Aorta (tissue), 5 donors: ENCODE measurements around the gene KCNK5. TPM values are rescaled to one million over a fixed set of nuclear protein-coding genes. Genes with fewer than 3 reads are reported as not detected.

Experiments used
- ATAC-seq: fragments of 200-7000 bp; cut with Tn5 transposase; one replicate; pipeline ENCODE4 v1.9.1; 2022; ENCODE audit warnings: moderate library complexity; ENCODE audit not compliant: low FRiP score
- DNase-seq, 2 donors: peaks; one replicate each; pipeline ENCODE4 v3.0.0-alpha.2; 2020
- H3K27ac ChIP-seq, 2 donors: one replicate each; pipeline ENCODE4 v1.5.1; 2013; ENCODE audit warnings: low read length in 2 of 2, mild to moderate bottlenecking in 2 of 2, moderate library complexity in 2 of 2, control low read depth in 1 of 2, inconsistent platforms in 1 of 2, low read depth in 1 of 2
- H3K27me3 ChIP-seq, 2 donors: one replicate each; pipeline ENCODE4 v1.6.1; 2013; ENCODE audit warnings: control low read depth in 1 of 2, low read length in 1 of 2, mild to moderate bottlenecking in 1 of 2, moderate library complexity in 1 of 2; ENCODE audit not compliant: insufficient read depth in 2 of 2, control insufficient read depth in 1 of 2
- H3K36me3 ChIP-seq, 2 donors: one replicate each; pipeline ENCODE4 v1.6.1; 2013; ENCODE audit warnings: control low read depth in 1 of 2, low read length in 1 of 2, mild to moderate bottlenecking in 1 of 2; ENCODE audit not compliant: insufficient read depth in 2 of 2, control insufficient read depth in 1 of 2
- H3K4me1 ChIP-seq, 2 donors: one replicate each; pipeline ENCODE4 v1.6.1; 2013; ENCODE audit warnings: low read length in 2 of 2, control low read depth in 1 of 2, mild to moderate bottlenecking in 1 of 2, moderate library complexity in 1 of 2; ENCODE audit not compliant: insufficient read depth in 2 of 2, control insufficient read depth in 1 of 2
- H3K4me3 ChIP-seq, 2 donors: one replicate each; pipeline ENCODE4 v1.5.1; 2013; ENCODE audit warnings: low read length in 2 of 2, control low read depth in 1 of 2, mild to moderate bottlenecking in 1 of 2
- H3K9me3 ChIP-seq: one replicate; pipeline ENCODE4 v1.6.1; 2013; ENCODE audit warnings: mild to moderate bottlenecking, low read length; ENCODE audit not compliant: control insufficient read depth
- WGBS, 2 donors: extraction: QIAGEN DNeasy Blood & Tissue Kit; methylation state at CpG; one replicate each; pipeline ENCODE4 v1.1.7; 2013; 5-methylcytosine and 5-hydroxymethylcytosine counted together
- intact Hi-C, 2 donors: fragments of 100-400 bp; cut with DNase I; formaldehyde crosslinking; loops; one replicate each; pipeline versions ENCODE4 v1.14.2 to v1.15.0; 2022
- polyA plus RNA-seq, 2 donors: library from polyadenylated mRNA; stranded (reverse); fragments of 200-250 nt; gene quantifications; one replicate each; pipeline ENCODE4 v1.2.3, GENCODE V29; 2013
- total RNA-seq, 2 donors: library from RNA; stranded (reverse); fragmentation: NEBNext Ultra II Directional; extraction: Animal tissue kit (Norgen Biotek cat#: 25700); gene quantifications; one replicate each; pipeline ENCODE4 v1.2.1, GENCODE V29; 2021
- donor health status: healthy with polysubstance abuse.
- donor health status: Bipolar disorder and iron deficiency.
- donor health status: DM: no; HTN: no; CAD: no.
- donor health status: DM: no; HTN: no; CAD: no.
- donor health status: DM: yes; HTN: yes; CAD: no.

The KCNK5 gene
- total and polyA plus RNA-seq, 4 donors: 1.2 to 5.2 (median 3.9) TPM; not detected in 1

DNA sequence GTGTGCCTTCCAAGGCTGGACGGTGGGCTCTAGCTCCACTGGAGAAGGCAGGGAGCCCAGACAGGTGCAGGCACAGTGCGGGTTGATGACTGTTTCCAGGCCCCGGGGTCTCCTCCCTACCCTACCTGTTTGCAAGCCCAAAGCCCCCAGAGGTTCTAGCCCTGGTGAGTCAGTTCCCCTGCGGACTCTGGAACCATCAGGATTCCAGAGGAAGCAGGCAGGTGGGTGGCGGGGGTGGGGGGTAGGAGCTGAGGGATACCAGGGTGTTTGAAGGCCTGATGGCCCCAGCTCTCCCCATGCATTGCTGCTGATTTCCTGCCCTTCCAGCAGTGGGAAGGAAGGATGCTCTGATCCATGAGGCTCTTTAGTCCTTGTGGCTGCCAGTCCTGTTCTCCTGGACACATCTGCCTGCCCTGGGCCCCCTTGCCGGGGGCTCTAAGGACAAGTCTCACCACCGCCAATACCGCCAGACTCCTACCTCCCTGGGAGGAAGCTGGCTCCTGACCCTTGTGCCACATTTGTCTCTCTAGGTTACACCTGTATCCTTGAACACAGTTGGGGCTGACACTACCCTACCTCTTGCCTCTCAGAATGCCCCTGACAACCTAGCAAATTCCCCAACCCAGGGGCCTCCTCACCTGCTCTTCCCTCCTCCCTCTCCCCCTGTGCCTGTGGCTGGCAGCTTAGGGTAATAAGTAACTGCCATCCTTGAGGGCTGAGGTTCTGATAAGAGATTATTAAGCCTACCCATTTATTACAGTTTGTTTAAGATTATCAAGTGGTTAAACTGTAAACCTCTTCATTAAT is 21.7 kb downstream of the KCNK5 start:
- H3K36me3 ChIP-seq: no peaks in the 10 kb centered on the region
- no peaks in the 10 kb centered on the region for H3K9me3 ChIP-seq
- no peak overlapping the region for H3K27ac ChIP-seq
- H3K4me3 ChIP-seq: no peak overlapping the region
- H3K4me1 ChIP-seq: no peaks in the 10 kb centered on the region
- WGBS, 2 donors: 94 to 97% methylated on average over 8 of the region's 8 CpGs
- no peak for DNase-seq
- H3K27me3 ChIP-seq: no peaks in the 10 kb centered on the region
- intact Hi-C loops: no loop called here
- ATAC-seq: no peak

DNA sequence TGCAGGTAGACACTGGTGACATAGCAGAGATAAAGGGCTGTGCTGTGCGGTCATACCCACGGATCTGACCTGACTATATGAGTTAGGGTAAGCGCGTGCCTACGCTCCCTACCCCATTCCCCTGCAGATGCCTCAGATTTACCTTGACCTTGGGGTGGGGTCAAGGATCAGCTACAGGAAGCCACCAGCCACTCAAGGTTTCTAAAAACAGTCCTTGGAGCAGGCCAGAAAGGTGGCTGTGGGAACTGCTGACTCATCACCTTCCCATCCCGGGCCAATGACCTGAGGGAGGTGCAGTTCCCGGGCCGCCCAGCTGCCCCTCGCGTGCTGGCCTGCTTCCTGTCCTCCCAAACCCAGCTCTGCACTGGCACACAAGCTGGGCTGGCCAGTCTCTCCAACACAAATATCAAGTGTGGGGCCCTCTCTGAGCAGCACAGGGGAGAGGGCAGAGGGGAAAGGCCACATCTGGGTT is 23.0 kb downstream of the KCNK5 start:
- ATAC-seq (no peak), DNase-seq (no peak)
- Histone ChIP-seq H3K27ac (no peak overlapping the region), H3K27me3 (no peaks in the 10 kb centered on the region), H3K4me1 (no peaks in the 10 kb centered on the region), H3K36me3 (no peaks in the 10 kb centered on the region), H3K4me3 (no peak overlapping the region), H3K9me3 (no peaks in the 10 kb centered on the region)
- intact Hi-C loops: no loop called here
- WGBS, 2 donors: 61 to 64% methylated on average over 10 of the region's 10 CpGs

DNA sequence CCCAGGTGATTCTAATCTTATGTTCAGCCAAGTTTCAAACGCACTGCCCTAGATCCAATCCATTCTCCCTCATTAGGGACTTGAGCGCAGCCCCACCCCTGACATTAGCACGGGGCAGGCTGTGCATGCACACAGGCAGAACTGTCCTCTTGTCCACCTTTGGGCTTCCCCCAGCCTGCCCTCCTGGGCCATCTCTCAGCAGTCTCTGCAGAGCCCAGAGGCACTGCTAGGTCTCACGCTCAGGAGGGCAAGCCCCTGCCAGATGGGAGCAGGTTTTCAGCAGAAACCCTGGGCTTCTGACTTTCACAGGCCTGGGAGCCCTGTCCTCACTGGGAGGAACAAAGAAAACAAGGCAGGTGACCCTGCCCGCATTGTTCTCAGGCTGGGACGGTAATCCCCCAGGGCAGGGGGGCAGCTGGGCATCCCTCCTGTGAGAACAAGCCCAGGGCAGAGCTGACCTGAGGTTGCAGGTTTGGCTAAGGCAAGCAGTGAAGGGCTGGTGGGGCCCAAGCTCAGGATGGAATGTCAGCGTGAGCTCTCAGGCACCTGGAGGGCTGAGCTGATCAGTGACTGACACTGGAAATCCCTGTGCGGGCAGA is 24.5 kb downstream of the KCNK5 start:
- H3K36me3 ChIP-seq: no peaks in the 10 kb centered on the region
- ATAC-seq (no peak), DNase-seq (no peak)
- H3K27ac ChIP-seq: no peak overlapping the region
- H3K9me3 ChIP-seq: no peaks in the 10 kb centered on the region
- intact Hi-C loops: no loop called here
- H3K4me1 ChIP-seq: no peaks in the 10 kb centered on the region
- WGBS, 2 donors: 92 to 97% methylated on average over 8 of the region's 8 CpGs
- H3K27me3 ChIP-seq: no peaks in the 10 kb centered on the region
- H3K4me3 ChIP-seq: no peak overlapping the region

DNA sequence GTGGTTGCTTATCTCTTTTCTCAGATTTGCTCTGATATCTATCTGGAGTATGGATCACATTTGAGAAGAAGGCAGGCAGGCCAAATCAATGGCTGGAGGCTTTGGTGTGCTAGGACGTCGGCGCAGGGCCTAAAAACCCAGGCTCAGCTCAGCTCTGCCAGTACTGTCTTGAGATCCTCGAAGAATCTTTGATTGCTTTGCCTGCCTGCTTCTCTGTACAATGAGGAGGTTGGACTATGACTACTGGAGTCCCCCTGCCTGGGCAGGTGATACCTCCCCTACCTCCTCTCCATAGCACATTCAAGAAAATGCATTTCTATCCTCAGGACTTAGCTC is 25.1 kb downstream of the KCNK5 start:
- WGBS, 2 donors: 92 to 96% methylated on average over 4 of the region's 4 CpGs
- Histone ChIP-seq H3K27me3 (no peaks in the 10 kb centered on the region), H3K9me3 (no peaks in the 10 kb centered on the region), H3K36me3 (no peaks in the 10 kb centered on the region), H3K4me3 (no peak overlapping the region), H3K4me1 (no peaks in the 10 kb centered on the region), H3K27ac (no peak overlapping the region)
- peak; percentile 4 for ATAC-seq
- intact Hi-C loops: no loop called here
- DNase-seq: no peak

DNA sequence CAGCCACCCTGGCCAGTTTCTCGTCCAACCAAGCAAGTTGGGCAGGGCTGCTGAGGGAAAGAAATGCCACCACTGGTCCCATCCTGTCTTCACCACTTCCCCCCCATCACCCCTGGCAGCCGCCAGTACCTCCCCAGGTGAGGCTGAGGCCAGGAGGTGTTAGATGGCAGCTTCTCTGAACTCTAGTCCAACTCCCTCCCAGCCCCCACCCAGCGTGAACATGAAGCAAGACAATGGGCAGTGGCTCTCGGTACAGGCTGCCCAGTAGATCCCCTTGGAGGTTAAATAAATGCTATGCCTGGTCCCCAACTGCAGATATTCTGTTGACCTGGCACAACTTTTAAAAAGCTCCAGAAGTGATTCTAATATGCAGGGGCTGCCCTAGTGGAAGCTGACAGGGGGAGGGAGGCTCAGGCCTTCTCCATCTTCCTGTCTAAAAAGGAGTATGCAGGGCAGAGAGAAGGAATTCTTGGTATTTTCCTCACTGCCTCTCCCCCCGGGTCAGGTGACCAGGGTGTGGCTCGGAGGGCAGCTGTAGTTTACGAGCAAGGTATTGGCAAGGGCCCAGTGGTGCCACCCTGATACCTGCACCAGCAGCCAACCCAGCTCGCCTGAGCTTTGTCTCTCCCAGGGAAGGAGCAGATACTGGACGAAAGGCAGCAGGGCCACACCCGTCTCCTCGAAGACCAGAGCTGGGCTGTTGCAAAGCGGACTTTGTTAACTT is 25.7 kb downstream of the KCNK5 start:
- intact Hi-C loops: no loop called here
- WGBS, 2 donors: 87 to 90% methylated on average over 12 of the region's 12 CpGs
- H3K27ac ChIP-seq: no peak overlapping the region
- ATAC-seq (no peak), DNase-seq (no peak)
- no peaks in the 10 kb centered on the region for H3K4me1 ChIP-seq
- H3K36me3 ChIP-seq: no peaks in the 10 kb centered on the region
- no peak overlapping the region for H3K4me3 ChIP-seq
- H3K9me3 ChIP-seq: no peaks in the 10 kb centered on the region
- H3K27me3 ChIP-seq: no peaks in the 10 kb centered on the region

DNA sequence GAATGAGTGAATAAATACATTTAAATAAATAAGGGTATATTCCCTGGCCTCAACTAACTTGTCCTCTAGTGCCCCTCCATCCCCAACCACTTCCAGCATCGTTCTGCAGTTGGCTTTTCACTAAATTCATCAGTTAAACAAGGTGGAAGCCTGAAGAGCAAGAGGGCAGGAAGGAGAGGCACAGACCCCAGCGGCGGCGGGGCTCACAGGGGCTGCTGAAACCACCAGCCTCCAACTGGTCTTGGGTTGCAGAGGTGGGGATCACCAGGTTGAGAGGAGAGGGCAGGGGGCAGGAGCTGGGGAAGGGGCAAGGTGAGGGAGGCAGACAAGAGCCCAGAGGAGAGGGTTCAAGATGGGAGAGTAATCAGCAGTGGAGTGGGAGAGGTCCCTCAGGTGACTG is 27.1 kb downstream of the KCNK5 start:
- no peak overlapping the region for H3K27ac ChIP-seq
- ATAC-seq (no peak), DNase-seq (no peak)
- no peaks in the 10 kb centered on the region for H3K9me3 ChIP-seq
- WGBS, 2 donors: 93 to 94% methylated on average over 4 of the region's 4 CpGs
- intact Hi-C loops: no loop called here
- no peaks in the 10 kb centered on the region for H3K36me3 ChIP-seq
- no peak overlapping the region for H3K4me3 ChIP-seq
- no peaks in the 10 kb centered on the region for H3K27me3 ChIP-seq
- no peaks in the 10 kb centered on the region for H3K4me1 ChIP-seq

DNA sequence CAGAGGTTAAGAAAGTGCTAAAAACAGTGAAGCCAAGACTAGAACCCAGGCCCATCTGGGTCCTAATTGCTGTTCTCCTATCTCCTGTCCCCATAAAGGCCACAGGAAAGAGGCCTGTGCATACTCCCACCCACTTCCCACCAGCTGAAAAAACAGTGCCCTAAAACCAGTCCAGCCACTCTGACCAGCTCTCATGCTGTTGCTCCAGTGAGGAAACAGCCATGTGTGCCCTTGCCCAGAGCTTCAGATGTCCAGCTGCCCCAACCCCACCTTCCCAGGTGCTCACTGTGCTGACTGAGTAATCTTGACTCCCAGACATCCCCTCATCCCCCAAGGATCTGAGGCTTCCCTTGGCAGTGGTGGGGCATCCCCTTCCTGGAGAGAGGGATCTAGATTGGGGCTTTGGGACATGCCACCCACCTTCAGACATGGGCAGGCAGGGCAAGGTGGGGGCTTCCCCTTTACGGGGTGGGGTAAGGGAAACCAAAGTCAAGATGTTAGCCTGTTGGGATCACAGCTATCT is 28.7 kb downstream of the KCNK5 start:
- H3K36me3 ChIP-seq: no peaks in the 10 kb centered on the region
- 0 to 33% methylated on average over 1 of the region's 1 CpG for WGBS, 2 donors
- H3K9me3 ChIP-seq: no peaks in the 10 kb centered on the region
- DNase-seq (peak in 1 of 2 donors; percentile 67), ATAC-seq (no peak)
- no peak overlapping the region for H3K4me3 ChIP-seq
- no peaks in the 10 kb centered on the region for H3K4me1 ChIP-seq
- no peaks in the 10 kb centered on the region for H3K27me3 ChIP-seq
- no peak overlapping the region for H3K27ac ChIP-seq
- intact Hi-C loops: no loop called here

DNA sequence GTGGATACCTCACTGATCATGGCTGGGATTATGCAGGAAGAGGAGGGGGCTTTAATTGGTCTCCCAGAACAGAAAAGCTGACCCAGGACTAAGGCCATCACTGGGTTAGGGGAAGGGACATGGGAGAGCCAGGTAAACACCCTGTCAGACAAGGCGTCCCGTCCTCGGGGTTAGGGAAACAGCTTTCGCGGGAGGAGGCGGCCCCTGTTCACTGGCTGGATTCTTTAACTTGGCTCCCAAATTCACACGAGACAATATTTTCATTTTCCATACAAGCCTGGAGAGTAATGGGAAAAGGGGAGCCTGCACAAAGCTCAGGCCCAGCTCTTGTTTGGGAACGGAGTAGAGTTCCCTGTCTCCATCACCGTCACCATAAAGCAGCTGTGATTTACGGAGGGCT is 29.3 kb downstream of the KCNK5 start:
- intact Hi-C loops: no loop called here
- H3K4me3 ChIP-seq: no peak overlapping the region
- H3K4me1 ChIP-seq: no peaks in the 10 kb centered on the region
- H3K36me3 ChIP-seq: no peaks in the 10 kb centered on the region
- no peaks in the 10 kb centered on the region for H3K27me3 ChIP-seq
- peak in 1 of 2 donors; percentile 54 for DNase-seq
- ATAC-seq: no peak
- 20 to 29% methylated on average over 10 of the region's 10 CpGs for WGBS, 2 donors
- no peak overlapping the region for H3K27ac ChIP-seq
- H3K9me3 ChIP-seq: no peaks in the 10 kb centered on the region
